ENCODE results near the gene FRG1.
A peak's percentile ranks its signal among the peaks of the same experiment; 100 is the strongest.
"Not testable (repeated sequence)": the region's sequence is repeated elsewhere in the genome, so short reads cannot be mapped to it uniquely, and the experiment has no call there.

Gene FRG1

GRCh38 chr4:189940178-189941004 lies at the start of gene FRG1:
Gene FRG1 (plus strand): TSS chr4:189940872. CDS start chr4:189941010, 138 bp downstream.
- DNase-seq (ENCODE audit: low read depth in 1 of 2, low spot score in 1 of 2), result peak; percentile 96 to 98

- no peak for DNase-seq (ENCODE audit: low read depth in 1 of 2, low spot score in 1 of 2)
Measured at GRCh38 chr4:189897667-189898066, 43.0 kb upstream of the FRG1 start.

- DNase-seq (ENCODE audit: low read depth in 1 of 2, low spot score in 1 of 2), result not testable (repeated sequence)
Measured at GRCh38 chr4:189899481-189900015, 41.1 kb upstream of the FRG1 start.

- DNase-seq (ENCODE audit: low read depth in 1 of 2, low spot score in 1 of 2), result peak in 1 of 2 donors; percentile 37
Measured at GRCh38 chr4:189904420-189905027, 36.1 kb upstream of the FRG1 start.

DNA sequence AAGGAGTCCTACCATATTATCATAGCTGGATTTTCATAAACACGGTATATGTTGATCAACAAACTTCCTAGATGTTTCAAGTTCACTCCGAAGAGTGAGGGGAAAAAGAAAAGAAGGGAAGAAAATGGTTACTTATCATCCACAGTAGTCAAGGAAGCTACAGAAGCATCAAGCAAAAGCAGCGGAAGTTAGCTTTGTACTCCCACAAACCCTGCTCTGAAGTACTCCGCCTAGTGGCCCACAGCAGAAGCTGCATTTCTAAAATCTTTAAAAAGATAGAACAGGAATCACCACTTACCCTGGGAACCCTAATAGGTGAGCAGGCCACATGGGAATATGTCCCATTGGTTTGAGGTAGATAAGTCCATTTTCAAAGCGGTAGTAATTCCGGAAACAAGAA lies 28.5 kb upstream of the FRG1 start:
- no peak for DNase-seq (ENCODE audit: low read depth in 1 of 2, low spot score in 1 of 2)

DNA sequence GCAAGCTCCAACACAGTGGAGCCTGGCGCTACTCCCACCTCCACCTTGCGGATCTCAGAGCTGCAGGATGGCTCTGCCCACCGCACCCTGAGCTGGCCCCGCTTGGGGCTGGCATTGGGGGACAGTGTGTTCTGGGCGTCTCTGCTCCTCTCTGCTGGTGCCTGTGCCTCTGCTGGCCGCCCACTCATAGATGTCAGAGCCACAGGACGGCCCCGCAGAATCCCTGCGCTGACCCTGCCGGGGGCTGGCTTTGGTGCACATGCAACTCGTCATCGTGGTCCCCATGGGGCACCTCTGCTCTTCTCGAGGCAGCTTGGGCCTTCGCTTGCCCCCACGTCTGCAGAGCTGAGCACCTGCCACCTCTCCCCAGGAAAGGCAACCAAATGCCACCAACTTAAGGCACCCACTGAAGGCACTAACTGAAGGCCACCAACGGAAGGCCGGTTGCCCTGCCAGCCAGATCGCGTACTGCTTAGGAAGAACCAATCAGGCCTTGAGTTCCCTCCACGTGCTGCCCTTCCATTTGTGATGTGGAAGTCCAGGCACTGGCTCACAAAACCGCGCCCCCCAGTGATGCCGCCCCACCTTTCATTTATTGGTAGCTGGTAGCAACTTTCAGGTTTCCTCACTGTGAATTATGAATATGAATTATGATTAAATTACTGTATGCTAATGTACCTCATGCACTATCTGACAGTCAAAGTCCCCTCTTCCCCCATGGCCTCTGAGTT lies 23.3 kb upstream of the FRG1 start:
- no peak for DNase-seq (ENCODE audit: low read depth in 1 of 2, low spot score in 1 of 2)

DNA sequence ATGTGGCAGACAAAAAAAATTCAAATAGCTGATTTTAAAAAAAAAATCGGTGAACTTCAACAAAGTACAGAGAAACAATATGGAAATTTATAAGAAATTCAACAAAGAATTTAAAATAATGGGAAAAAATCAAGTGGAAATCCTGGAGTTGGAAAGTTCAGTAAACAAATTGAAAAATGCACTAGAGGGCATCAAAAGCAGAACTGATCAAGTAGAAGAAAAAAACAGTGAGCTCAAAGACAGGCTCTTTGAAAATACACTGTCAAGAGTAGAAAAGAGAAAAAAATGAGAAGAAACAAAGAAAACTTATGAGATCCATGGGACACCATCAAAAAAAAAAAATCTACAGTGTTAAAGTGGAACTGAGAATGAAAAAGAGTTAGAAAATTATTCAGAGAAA lies 19.6 kb upstream of the FRG1 start:
- DNase-seq (ENCODE audit: low read depth in 1 of 2, low spot score in 1 of 2), result no peak

DNA sequence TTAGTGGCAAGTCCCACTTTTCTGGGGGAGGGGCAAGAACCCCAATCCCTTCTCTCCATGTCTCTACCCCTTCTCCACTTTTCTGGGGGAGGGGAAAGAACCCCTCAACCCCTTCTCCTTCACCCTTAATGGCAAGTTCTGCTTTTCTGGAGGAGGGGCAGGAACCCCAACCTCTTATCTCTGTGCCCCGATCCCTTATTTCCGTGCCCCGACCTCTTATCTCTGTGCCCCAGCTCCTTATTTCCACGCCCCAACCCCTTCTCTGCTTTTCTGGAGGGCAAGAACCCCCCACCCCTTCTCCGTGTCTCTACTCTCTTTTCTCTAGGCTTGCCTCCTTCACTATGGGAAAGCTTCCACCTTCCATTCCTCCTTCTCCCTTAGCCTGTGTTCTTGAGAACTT lies 13.9 kb upstream of the FRG1 start:
- DNase-seq (ENCODE audit: low read depth in 1 of 2, low spot score in 1 of 2), result not testable (repeated sequence)

DNA sequence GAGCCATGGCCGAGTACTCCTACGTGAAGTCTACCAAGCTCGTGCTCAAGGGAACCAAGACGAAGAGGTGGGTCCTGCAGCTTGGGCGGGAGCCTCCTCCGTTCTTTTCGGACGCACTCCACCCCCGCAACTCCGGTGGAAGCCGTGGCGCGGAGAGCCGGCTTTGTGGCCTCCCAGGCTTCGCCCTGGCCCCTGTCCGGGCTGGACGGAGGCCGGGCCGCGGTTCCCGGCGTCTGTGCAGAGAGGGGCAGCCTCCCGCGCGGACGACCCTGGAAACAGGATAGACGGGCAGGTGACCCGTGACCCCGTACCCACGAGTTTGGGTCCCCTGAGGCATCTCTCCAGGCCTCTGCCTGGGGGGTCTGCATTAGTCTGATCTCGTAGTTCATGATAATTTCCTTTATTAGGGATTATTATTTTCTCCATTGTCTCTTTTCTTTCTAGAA lies 356 bp downstream of the FRG1 start:
- DNase-seq (ENCODE audit: low read depth in 1 of 2, low spot score in 1 of 2), result no peak

DNA sequence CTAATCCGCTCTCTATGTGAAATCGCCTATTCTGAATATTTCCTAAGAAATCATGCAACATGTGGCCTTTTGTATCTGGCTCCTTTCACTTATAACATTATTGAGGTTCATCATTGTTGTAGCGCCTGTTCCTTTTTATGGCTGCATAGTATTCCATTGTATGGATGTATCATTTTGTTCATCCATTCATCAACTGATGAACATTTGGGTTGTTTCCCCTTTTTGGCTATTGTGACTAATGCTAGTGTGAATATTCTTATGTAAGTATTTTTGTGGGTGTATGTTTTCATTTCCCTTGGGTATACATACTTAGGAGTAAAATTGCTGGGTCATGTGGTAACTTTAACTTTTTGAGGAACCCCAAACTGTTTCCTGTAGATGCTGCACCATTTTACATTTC lies 1.7 kb downstream of the FRG1 start:
- not testable (repeated sequence) for DNase-seq (ENCODE audit: low read depth in 1 of 2, low spot score in 1 of 2)

- not testable (repeated sequence) for DNase-seq (ENCODE audit: low read depth in 1 of 2, low spot score in 1 of 2)
Measured at GRCh38 chr4:189944077-189944476, 3.4 kb downstream of the FRG1 start.

- DNase-seq (ENCODE audit: low read depth in 1 of 2, low spot score in 1 of 2), result not testable (repeated sequence)
Measured at GRCh38 chr4:189946906-189947305, 6.2 kb downstream of the FRG1 start.

GRCh38 chr4:189948486-189948885 lies 7.8 kb downstream of the FRG1 start:
- not testable (repeated sequence) for DNase-seq (ENCODE audit: low read depth in 1 of 2, low spot score in 1 of 2)

GRCh38 chr4:189969291-189969690 lies 28.6 kb downstream of the FRG1 start:
- not testable (repeated sequence) for DNase-seq (ENCODE audit: low read depth in 1 of 2, low spot score in 1 of 2)

GRCh38 chr4:189973646-189974045 lies 33.0 kb downstream of the FRG1 start:
- DNase-seq (ENCODE audit: low read depth in 1 of 2, low spot score in 1 of 2), result no peak

DNA sequence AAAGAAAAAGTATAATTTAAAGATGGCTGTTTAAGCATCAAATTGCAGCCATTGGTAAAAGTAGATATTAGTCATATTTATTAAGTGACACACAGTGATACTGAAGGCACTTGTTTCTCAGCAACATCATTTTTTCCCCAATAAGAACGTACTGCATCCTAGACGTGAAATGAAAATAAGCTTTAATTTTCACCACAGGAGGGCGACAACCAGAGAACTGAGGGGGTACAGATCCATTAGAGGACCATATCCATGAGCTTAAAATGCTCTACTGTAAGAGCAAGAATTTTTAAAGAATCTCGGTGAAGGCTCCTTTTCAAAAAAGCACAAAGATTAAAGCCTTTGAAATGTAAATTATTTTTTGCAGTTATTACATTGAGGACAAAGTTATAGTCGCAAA lies 33.4 kb downstream of the FRG1 start:
- no peak for DNase-seq (ENCODE audit: low read depth in 1 of 2, low spot score in 1 of 2)

- DNase-seq (ENCODE audit: low read depth in 1 of 2, low spot score in 1 of 2), result no peak
Measured at GRCh38 chr4:189979196-189980047, 38.8 kb downstream of the FRG1 start.

- not testable (repeated sequence) for DNase-seq (ENCODE audit: low read depth in 1 of 2, low spot score in 1 of 2)
Measured at GRCh38 chr4:189980292-189980691, 39.6 kb downstream of the FRG1 start.

DNA sequence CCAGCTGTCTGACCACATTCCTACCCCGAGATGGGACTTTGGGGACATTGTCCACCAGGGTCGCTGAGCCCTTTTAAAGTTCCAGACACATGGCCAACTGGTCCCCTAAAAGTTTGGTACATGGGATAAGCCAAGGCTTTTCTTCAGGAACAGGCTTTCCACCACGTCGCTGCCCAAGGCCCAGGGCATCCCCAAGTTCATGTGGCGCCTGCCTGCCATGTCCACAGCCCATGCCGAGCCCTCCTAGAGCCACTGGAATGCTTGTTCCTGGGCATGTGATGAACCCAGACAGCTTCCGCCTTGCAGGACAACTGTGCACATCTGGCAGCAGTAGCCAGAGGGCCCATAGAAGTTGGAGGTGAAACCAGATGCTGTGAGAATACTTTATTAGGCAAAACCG lies 41.3 kb downstream of the FRG1 start:
- no peak for DNase-seq (ENCODE audit: low read depth in 1 of 2, low spot score in 1 of 2)

DNA sequence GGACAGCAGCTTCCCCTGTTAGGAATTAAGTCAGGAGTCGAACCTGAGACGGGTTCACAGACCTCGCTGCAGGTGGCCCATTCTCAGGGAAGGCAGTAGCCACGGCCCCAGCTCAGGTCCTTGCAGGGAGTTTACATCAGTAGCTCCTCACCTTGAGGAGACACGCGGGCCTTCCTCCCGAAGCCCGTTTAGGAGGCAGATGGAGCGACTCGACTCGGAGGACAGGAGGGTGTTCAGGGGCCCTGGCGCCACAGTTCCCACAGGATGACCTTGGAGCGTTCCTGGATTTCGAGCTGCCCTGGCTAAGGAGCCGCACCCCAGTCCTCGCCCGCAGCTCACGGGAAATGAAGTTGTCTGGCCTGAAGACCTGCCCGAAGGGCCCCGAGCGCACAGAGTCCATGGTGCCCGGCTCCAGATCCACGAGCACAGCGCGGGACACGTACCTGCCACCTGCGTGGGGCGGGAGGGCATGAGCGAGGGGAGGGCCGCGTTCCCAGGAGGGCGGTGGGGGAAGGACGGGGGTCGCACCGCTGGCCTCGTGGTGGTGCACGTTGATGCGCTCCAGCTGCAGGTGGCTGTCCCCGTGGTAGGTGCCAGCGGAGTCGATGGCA lies 43.3 kb downstream of the FRG1 start:
- not testable (repeated sequence) for DNase-seq (ENCODE audit: low read depth in 1 of 2, low spot score in 1 of 2)

All from activated CD4-positive, alpha-beta T cell treated with anti-CD3 and anti-CD28 coated beads, Interleukin-2, amount 50 U/mL, for 24 hours (primary cell).